NCI-H774 (cell line): ENCODE data around the gene TPPP2.

Source experiments
- DNase-seq: peaks from one replicate; lab custom pipeline; 2025; lab: John Stamatoyannopoulos, UW

The TPPP2 gene

DNA sequence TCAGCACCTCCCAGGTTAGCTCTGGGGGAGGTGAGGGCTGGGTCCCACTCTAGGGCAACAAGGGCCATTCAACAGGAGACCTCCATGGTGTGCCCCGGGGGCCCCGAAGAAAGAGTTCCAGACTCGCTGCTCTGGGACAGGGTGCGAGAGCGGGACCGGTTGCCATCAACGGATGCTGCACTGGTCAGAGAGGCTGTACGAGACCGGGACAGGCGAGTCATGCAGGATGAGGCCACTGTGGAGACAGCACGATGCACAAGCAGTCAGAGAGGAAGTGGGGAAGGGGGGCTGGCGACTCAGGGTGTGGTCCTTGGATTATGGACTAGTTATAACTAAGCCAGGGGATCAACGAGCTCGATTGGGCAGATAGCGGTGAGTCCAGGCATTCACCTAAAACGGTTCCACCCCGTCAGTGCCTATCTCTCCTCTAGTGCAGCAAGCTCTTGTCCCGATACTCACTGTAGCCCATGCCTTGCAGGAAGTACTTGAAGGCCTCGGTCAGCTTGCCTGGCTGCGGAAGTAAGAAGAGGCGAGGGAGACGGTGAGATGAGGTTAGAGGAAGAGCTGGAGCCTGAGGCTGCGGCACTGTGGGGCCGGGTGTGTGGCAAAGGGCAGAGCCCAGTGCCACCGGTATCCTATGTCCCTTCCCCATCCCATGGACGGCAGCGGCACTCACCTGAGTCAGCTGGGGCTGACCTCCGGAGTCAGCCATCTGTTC, 12.3 kb upstream of the TPPP2 start:
- DNase-seq, result no peak

DNA sequence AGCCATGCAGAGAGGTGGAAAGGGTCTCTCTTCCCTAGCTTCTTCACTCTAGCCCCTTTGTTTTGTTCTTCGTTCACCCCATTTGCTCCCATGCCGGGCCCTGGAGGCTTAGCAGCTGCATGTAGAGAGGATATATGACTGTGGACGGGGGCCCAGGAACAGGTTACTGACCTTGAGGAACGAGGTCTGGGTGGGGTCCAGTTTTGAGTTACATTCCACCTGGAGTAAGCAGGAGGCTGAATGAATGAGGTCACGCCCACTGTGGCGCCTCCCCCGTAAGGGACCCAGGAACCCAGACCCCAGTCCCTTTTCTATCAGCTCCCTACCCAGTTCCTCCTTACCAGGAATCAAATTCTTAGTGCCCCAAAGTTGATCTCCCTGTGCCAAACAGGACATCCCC, 11.7 kb upstream of the TPPP2 start:
- no peak for DNase-seq

DNA sequence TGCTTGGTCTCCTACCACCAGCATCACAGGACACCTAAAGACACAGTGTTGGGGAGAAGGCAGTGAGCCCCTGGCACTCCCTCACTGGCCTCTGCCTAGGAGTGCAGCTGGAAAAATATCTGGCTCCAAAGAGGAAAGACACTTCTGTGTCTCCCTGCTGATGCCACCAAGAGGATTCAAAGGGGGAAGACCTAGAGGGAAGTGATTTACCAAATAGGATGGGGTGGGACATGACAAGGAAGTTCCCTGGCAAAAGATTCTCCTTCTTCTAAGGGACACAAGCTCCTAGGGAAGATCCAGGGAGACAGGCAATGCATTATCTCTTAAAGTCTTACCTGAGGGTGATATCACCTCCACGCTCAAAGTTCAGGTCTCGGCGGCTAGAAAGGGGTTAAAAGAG, 11.2 kb upstream of the TPPP2 start:
- no peak for DNase-seq

DNA sequence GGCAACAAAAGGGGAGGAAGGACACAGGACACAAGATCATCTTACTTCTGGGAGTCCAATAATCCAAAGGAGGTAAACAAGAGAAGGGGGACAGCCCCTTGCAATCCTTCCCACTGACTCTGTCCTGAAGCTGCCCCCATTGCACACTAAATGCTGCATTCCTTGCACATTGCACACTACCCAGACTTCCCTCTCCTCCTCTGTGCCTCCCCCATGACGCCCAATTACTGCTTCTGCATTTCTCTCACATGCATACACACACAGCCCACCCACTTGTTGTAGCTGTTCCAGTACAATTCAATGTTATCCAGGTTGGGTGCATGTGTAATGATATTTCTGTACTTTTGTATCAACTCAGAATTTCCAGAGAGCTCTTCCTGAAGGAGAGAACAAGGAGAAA, 10.7 kb upstream of the TPPP2 start:
- DNase-seq, result no peak

DNA sequence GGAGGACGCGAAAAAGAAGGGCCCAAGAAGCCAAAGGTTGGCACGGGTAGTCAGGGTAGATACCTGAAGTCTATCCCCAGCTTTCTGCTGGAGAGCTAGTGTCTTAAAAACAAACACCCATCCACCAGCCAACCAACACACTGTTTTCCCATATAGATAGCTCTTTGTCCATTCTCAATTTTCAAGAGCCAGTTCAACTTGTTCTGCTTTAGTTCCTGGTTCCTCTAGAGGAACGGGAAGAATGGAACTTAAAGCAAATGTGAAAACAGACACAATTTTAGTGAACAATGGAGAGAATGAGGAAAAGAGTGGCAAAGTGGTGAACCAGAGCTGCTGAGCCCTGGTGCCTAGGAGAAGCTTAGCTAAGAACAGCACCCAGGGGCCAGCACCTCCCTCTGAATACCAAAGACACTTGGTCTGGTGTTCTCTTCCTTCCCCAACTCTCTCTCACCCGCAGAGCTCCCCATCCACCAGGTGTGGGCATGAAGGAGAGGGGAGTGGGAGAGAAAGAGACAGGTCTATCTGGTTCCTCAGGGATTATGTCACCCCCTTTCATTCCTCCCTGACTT, 9.0 kb upstream of the TPPP2 start:
- DNase-seq, result no peak

DNA sequence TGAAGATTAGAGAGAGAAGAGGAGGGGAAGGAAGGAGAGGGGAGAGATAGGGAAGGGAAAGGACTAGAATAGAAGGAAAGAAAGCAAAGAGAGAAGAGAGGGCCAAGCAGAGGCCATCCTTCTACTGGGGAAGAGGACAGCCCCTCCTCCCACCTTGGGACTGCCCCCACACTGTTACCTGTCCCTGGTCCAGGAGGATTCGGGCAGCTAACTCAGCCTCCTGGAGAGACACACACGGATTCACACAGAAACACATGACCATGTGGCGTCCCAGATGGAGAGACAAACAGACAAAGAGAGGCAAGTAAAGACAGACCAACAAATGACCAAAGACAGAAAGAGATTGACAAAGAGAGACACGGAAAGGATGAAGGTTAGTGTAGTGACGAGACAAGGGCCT, 7.3 kb upstream of the TPPP2 start:
- no peak for DNase-seq

DNA sequence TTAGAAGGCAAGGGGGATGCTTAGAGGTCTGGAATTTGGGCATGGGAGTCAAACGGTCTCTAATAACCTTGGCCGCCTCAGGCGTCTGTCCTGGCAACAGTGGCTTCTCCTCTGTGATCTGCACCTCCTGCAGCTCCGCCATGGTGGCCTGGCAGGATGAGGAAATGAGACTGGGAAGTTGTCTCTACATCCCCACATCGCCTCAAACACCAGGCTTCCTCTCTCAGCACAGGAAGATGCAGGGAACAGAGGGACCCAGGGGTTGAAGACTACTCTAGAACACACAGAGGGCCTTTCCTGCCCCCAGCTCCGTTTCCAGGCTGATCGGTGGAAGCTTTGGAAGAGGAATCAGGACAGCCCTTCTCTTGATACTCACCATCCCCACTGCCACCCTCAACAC, 6.8 kb upstream of the TPPP2 start:
- no peak for DNase-seq

DNA sequence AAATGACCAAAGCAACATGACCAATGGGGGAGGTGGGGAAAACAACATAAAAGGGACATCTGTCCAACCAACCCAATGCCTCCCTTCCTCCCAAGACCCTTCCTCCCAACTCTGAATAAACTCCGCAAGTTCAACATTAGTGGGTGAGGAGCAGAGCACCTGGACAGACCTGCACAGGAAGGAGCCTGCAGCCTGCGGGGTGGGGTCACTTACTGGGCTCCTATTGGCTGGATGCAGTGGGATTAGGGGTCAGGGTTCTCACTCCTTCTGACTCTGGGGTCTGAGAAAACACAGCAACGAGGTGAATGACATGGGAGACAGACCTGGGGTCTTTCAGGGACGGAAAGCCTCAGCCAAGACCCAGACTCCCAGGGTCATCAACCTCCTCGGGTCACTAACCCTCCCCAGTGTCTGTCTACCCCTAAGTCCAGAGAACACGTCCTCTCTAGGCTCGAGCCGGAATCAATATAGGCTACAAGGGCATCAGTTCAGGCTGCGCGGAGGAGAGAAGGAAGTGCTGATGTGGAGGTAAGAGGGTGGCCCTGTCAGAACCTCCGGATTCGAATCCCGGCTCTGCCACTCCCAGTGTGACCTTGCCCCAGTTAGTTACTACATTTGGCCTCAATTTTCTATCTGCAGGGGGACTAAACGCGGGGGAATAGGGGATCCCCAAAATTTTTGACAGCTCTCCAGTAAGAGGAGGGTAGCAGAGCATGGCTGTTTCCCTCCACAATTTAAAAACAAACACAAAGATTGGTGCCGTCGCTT, 6.0 kb upstream of the TPPP2 start:
- DNase-seq, result no peak

DNA sequence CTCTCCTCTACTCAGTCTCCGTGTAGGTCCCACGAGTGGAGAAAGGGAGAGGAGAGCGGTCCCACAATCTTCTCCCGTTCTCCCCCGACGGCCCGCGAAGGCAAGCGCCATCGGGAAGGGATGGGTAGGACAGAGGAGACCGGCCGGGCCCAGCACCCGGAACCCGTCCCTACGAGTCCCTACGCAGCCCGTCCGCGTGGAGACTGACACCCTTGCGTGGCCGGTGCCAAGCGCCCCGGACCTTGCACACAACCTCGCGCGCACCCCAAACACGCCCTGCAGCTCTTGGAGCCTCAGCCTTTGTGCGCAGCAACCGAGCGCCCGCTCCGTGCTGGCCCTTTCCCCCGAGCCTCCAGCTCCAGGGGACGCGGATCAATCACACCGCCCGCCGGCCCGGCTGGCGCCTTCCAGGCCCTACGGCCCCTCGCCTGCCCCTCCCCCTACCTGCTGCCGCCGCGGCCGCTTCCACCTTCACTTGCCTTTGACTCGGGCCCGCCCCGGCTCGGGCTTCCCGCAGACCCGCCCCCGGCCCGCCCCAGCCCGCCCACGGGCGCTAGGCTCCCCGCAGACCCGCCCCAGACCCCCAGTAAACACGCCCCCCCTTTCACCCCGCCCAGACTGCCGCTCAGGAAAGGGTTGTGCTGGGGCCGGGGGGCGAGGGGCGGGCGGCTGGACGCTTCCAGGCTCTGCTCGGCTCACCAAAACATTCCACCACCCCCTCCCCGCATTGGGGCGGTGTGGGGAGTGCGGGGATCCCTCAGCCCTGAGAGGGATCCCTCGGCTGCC, 5.2 kb upstream of the TPPP2 start, which contains the start of gene NDRG2:
TSS of gene NDRG2 (minus strand) at position 477 of the 786 bp plus-strand sequence. CDS start 1,746 bp downstream, outside the sequence.
- peak; percentile 42 for DNase-seq

DNA sequence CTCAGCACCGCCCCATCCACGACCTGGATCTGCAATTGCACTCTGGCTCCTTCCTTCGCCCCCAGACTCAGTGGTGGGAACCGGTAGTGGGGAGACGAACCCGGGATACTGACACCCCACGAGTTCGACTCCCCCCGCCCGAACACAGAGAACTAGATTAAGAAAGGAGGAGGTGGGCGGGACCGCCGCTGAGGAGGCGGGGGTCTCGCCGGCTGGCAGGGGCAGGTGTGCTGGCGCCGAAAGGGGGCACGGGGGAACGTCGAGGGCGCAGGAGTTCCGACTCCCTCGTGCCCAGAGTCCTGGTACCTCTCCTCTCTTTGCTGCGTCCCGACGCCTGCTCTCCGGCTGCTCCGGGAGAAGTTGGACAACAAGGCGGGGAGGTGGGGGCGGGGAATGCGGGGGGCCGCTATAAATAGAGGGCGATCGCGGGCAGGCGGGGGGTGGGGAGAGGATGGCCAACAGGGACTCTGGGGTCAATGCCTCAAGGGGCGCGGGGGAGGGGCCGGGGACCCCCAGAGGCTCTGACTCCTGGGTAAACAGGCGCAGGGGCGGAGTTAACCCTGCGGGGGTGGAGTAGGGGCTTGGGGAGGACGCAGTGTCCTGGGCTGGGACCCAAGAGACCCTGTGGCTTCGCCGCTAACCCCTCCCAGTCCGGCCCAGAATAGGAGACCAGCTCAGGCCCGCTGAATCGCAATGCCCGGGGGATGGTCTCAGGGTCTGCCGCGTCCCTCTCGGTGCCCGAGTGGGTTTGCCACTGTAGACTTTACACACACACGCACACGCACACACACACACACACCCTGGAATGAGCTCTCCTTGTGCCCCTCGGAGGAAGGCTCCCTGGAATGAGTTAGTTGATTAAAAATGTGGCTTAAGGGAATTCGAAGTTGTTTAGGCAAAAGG, 4.4 kb upstream of the TPPP2 start:
- no peak for DNase-seq

DNA sequence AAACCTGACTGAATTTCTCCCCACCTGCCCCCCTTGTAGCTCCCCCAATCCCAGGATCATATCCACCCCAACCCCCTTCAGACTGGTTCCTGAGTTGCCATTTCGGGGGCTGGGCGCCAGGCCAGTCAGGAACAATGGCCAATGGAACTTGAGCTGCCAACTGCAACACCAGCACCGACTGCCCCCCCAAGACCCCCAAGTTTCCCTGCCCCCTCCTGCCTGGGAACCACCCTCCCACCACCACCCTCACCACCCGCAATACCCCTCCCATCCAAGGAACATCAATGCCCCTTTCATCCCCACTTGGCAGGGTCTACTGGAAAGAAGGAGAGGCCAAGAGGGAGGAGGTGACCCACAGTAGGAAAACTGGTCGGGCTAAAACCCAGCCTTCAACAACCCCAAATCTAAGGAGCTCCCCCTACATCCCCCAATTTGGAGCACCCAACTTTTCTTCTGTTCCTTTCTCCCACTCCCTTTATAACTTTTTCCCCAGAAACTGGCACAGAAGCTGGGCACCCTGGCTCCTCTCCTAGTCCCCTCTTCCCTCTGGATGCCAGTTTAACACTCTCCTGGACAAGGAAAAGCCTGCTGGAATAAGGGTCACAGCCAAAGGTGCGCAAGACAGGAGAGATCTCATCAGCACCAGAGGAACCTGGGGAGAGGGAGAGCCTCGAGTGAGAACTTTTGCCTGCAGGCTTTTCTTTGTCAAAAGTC, 3.6 kb upstream of the TPPP2 start:
- DNase-seq, result no peak

DNA sequence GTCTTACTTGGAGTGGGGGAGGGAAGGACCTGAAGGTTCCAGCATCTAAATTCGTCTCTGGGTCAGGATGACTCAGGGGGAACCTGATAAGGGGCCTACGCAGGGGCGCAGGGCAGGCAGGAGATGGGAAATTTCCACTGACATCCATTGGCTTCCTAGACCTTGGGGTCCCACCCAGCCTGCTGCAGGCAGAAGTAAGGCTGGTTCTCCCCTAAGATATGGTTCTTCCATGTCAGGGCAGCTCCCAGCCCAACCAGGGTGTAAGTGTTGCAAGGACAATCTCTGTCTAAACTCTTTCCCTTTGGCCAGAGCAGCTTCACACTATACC, 3.1 kb upstream of the TPPP2 start:
- no peak for DNase-seq

DNA sequence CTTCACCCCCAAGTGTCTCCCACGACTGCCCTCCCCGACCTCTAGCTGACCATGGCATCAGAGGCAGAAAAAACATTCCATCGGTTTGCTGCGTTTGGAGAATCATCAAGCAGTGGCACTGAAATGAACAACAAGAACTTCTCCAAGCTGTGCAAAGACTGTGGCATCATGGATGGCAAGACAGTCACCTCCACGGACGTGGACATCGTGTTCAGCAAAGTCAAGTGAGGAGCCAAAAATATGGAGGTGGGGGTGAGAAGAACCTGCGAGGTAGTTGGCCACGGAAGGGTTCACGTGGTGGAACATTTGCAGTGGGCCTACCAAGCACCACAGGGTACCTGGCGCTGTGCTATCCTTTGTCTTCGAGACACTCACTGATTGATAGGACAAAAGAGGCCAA, 514 bp downstream of the TPPP2 start:
- no peak for DNase-seq

DNA sequence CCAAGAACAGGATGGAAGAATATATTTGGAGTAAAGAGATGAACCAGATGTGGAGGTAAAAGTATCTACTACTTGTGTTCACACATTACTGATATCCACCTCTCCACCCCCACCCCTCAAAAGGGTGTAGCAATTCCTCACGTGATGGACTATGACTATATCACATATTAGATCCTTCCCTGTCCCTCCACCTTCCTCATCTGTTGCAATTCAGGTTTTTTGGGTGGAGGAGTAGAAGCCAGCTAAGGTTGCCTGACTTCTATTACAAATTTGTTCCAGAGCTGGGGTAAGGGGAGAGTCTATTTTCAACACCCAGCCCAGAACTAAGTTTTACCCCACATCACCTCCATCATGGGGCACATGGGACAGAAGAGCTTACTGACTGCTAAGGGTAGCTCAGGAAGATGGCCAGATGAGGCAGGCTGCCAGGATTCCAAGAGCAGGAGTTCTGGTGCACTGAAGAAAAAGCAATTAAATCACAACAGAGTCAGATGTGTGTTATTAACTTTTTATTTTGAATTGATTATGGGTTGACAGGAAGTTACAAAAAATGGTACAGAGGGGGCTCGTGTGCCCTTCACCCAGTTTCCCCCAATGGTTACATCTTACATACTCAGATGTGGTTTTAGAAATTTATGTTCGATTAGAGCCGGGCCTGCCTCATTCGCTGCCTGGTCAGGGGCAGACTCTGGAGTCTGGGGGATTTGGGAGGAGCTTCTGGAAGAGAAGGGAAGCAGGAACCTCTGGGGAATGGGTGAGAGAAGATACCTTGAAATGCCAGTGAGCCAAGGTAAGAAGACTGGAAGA, 2.5 kb downstream of the TPPP2 start:
- no peak for DNase-seq

DNA sequence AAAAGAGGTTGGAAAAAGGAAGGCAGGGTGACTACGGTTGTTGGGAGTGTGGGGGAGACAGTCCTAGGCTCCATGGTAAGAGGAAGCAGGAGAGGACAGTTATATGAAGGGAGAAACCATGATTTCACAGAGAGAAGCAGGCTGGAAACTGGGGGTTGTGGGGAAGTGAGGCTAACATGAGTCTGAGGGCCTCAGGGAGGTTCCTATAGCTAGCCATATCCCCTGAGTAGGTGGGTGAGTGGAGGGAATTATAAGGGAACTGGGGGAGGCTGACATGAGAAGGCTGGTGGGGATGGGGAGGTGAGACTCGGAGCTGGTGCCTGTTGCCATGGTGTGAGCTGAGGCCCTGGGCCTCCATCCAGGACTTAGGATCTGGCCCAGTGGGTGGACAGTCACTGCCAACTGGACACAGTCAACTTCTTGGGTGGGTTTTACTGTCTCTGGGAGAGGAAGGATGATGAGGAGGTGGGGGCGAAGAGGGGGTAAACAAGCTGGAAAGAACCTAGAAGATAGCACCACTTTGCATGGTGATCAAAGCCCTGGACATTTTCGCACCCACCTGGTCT, 3.2 kb downstream of the TPPP2 start:
- DNase-seq, result no peak

DNA sequence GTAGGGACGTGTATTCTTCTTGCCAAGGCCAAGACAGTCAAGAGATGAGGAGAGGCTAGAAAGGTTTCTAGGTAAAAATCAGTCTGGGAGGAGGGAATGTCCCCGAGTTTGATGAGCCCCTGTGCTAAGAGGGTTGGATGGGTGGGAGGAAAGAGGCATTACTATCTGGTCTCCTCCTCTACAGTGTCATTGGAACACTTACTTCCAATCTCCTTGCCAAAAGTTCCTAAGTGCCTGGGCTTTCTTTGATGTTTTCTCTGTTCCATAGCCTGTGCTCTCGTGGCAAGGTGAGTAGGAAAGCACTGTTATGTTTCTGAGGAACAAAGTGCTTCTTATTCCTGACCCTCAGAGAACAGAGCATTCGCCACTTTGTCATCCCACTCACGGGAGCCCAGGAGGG, 4.7 kb downstream of the TPPP2 start, which contains the start of gene RNASE13:
TSS of gene RNASE13 (minus strand) at position 101 of the 400 bp plus-strand sequence. CDS start 519 bp downstream, outside the sequence.
- no peak for DNase-seq

DNA sequence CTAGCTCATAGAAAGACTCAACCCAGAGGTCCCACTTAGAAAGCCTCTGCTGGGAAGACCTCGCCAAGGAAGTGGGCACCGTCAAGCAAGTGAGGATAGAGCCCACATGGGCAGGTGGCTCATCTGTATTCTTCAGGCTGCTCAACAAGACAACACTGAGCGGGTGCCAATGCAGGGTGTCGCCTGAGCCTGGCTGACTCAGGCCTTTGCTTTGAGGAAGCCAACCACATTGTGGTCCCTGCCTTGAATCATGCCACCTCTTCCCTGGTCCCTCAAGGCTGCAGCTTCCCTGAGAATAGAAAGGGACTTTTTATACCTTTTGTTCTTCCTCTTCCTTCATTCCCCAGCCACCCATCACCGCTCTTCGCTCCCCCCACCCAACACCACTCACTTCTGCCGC, 6.7 kb downstream of the TPPP2 start:
- DNase-seq, result no peak

DNA sequence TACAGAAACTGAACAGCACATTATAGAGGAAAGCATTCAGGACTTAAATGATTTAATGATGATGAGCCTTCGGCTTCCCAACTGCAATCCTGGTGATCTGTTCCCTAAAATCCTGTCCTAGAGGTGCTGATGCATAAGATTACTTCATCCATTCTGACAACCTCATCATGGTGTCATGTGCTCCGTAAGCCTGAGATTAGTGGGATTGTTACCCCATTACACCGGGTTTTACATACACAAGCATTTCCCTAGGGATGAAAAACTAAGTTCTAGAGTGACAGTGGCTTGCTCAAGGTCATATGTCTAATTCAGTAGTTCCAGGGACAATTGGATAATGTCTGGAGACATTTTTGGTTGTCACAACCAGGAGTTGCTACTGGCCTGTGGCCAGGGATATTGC, 7.1 kb downstream of the TPPP2 start:
- no peak for DNase-seq
